Measurements from ENCODE around the gene SINHCAF.

SINHCAF gene

DNA sequence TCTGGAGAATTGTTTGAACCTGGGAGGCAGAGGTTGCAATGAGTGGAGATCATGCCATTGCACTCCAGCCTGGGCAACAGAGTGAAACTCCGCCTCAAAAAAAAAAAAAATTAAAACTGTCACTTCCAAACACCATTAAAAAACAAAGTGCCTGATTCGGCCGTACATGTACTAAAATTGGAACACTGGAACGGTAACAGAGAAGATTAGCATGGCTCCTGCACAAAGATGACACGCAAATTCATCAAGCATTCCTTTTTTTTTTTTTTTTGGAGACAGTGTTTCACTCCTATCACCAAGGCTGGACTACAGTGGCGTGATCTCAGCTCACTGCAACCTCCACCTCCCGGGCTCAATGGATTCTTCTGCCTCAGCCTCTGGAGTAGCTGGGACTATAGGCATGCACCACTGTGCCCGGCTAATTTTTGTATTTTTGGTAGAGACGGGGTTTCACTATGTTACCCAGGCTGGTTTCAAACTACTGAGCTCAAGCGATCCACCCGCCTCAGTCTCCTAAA is 40.2 kb upstream of the SINHCAF start:
- CTCF ChIA-PET = interaction anchor here (0.7 kb wide), 1 partner anchor 709 kb away, joined by 4 read pairs; no protein-coding TSS in a partner anchor
- no peak overlapping the region for H3K27ac ChIP-seq
- DNase-seq (ENCODE audit: low spot score) = no peak
- POLR2A ChIA-PET (ENCODE audit: low non-redundant PET) = no interaction called here
- TF ChIP-seq, protein P1, sequence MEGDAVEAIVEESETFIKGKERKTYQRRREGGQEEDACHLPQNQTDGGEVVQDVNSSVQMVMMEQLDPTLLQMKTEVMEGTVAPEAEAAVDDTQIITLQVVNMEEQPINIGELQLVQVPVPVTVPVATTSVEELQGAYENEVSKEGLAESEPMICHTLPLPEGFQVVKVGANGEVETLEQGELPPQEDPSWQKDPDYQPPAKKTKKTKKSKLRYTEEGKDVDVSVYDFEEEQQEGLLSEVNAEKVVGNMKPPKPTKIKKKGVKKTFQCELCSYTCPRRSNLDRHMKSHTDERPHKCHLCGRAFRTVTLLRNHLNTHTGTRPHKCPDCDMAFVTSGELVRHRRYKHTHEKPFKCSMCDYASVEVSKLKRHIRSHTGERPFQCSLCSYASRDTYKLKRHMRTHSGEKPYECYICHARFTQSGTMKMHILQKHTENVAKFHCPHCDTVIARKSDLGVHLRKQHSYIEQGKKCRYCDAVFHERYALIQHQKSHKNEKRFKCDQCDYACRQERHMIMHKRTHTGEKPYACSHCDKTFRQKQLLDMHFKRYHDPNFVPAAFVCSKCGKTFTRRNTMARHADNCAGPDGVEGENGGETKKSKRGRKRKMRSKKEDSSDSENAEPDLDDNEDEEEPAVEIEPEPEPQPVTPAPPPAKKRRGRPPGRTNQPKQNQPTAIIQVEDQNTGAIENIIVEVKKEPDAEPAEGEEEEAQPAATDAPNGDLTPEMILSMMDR (conservative IDR thresholded peaks at IDR 0.05; ENCODE audit: low read depth) = no peak

DNA sequence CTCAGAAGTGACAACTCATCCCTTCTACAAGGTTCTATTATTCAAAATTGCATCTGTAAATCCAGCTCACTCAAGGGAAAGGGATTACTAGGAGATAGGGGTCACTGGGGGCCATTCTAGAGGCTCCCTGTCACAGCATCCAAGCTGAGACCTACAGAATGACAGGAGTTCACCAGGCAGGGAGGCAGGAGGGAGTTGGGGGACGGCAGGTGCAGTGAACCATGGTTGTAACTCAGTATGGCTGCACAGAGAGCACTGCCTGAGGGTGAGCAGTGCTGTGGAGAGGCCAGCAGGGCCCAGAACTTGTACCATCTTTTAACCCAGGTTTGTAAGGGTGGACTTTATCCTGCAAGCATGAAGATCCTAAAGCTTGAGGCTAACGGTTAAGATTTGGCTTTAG is 37.9 kb upstream of the SINHCAF start:
- no peak overlapping the region for H3K27ac ChIP-seq
- no peak for DNase-seq (ENCODE audit: low spot score)

GRCh38 chr12:31363416-31363809 is 37.5 kb upstream of the SINHCAF start:
- no peak overlapping the region for H3K27ac ChIP-seq
- DNase-seq (ENCODE audit: low spot score) = no peak
- ChIA-PET POLR2A (ENCODE audit: low non-redundant PET) (no interaction called here), CTCF (interaction anchor here (0.6 to 1.6 kb wide), 3 partner anchors 9 to 31 kb away, joined by 3 to 7 read pairs (median 7); no protein-coding TSS in a partner anchor)
- TF ChIP-seq, protein P1 (conservative IDR thresholded peaks at IDR 0.05; ENCODE audit: low read depth) = no peak

More for the DNA sequence above, 37.9 kb upstream of the SINHCAF start:
- TF ChIP-seq, protein P1 (conservative IDR thresholded peaks at IDR 0.05; ENCODE audit: low read depth) = no peak
- CTCF ChIA-PET = interaction anchor here (1.6 kb wide), 1 partner anchor 21 kb away, joined by 7 read pairs; no protein-coding TSS in a partner anchor
- POLR2A ChIA-PET (ENCODE audit: low non-redundant PET) = no interaction called here

DNA sequence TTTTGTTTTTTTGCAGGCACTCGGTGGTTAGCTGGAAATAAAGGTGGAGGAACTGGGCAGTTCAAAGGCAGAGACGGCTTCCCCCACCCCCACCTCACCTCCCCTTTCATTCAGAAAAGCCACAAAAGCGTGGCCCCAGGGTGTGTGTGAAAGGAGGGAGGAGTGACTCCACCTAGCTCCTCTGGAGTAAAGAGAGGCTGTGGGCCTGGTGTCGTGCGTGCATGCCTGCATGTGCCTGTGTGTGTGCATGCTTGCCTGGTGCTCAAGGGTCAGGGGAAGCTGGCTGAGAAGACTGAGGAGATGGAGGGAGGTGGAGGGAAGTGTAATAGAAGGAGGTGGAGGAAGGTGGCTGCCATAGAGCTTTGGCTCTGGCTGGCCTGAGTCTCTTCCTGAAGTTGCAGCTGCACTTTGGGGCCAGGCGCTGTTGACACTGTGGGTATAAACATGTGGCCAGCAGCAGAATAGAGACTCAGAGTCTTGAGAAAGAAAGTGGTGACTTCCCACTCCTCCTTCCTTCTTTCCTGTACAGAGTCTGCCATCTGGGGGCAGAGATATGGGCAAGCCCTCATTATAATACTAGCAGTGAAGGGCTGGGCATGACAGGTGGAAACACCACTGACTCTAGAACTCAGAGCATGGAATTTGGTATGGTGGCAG is 36.9 kb upstream of the SINHCAF start:
- peak overlapping the region; percentile 5; the same call in 1 of the 2 replicates for H3K27ac ChIP-seq
- DNase-seq (ENCODE audit: low spot score) = no peak
- TF ChIP-seq, protein P1 (conservative IDR thresholded peaks at IDR 0.05; ENCODE audit: low read depth) = no peak
- CTCF ChIA-PET = interaction anchor here (0.6 to 1.6 kb wide), 3 partner anchors 9 to 31 kb away, joined by 3 to 7 read pairs (median 7); no protein-coding TSS in a partner anchor
- POLR2A ChIA-PET (ENCODE audit: low non-redundant PET) = no interaction called here

GRCh38 chr12:31362115-31362758 is 36.3 kb upstream of the SINHCAF start:
- CTCF ChIA-PET = interaction anchor here (1.6 kb wide), 1 partner anchor 22 kb away, joined by 7 read pairs; no protein-coding TSS in a partner anchor
- DNase-seq (ENCODE audit: low spot score) = no peak
- TF ChIP-seq, protein P1 (conservative IDR thresholded peaks at IDR 0.05; ENCODE audit: low read depth) = no peak
- H3K27ac ChIP-seq = peak overlapping the region; percentile 5; the same call in 1 of the 2 replicates
- POLR2A ChIA-PET (ENCODE audit: low non-redundant PET) = no interaction called here

DNA sequence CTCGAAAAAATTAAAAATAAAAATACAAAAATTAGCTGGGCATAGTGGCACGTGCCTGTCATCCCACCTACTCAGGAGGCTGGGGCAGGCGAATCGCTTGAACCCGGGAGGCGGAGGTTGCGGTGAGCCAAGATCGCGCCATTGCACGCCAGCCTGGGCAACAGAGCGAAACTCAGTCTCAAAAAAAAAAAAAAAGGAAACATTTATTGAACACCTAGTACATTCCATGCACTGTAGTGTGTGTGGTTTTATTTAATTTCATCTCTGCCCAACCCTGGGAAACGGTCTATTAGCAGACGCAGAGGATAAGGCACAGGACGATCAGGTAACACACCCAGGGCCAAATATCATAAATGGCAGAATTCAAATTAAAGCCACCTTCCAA is 35.8 kb upstream of the SINHCAF start:
- DNase-seq (ENCODE audit: low spot score) = no peak
- H3K27ac ChIP-seq = no peak overlapping the region
- TF ChIP-seq, protein P1 (conservative IDR thresholded peaks at IDR 0.05; ENCODE audit: low read depth) = no peak
- CTCF ChIA-PET = no interaction called here
- POLR2A ChIA-PET (ENCODE audit: low non-redundant PET) = no interaction called here
